HepG2 (cell line): Measurements from ENCODE around the gene FBLN7. TPM values are rescaled to one million over a fixed set of nuclear protein-coding genes. Genes with fewer than 3 reads are reported as not detected.

ENCODE experiments used
- ATAC-seq: fragments of 200-7000 bp; cut with Tn5 transposase; 3 replicates; pipeline ENCODE4 v1.9.1; 2020; ENCODE audit warnings: mild to moderate bottlenecking, moderate library complexity
- BruUV-seq: library from RNA; stranded (reverse); fragments of 400-500 nt; replicated peaks from 2 replicates; lab custom pipeline; 2021; lab: Mats Ljungman, UMichigan
- CTCF ChIA-PET: fragments of 300-600 bp; formaldehyde crosslinking; extraction: SDS; loops from one replicate; lab custom pipeline; 2021; ENCODE audit warnings: low total read pairs, inconsistent platforms, low intra/inter-chr PET ratio; lab: Yijun Ruan, JAX
- POLR2A ChIA-PET: fragments of 350-600 bp; sonication (Branson Sonifier 250); formaldehyde crosslinking; loops from one replicate; lab custom pipeline; 2020; ENCODE audit warnings: antibody characterized with exemption, inconsistent platforms; lab: Yijun Ruan, JAX
- DNase-seq: peaks from one replicate; pipeline ENCODE4 v3.0.0-alpha.2; 2015; ENCODE audit warnings: low spot score
- FAIRE-seq: peaks from 3 replicates; lab custom pipeline; 2011; peaks lifted over from hg19 to GRCh38; lab: Jason Lieb, UNC
- H2AFZ ChIP-seq: one replicate; pipeline ENCODE4 v1.6.1; 2011; ENCODE audit warnings: low read length, inconsistent platforms
- H3K27ac ChIP-seq: fragments of 300-600 bp; 3 replicates; pipeline ENCODE4 v1.8.0; 2011; ENCODE audit warnings: mixed run types, mild to moderate bottlenecking, mixed read lengths, low read length, inconsistent platforms; ENCODE audit not compliant: insufficient read depth; ENCODE audit errors: extremely low read length
- H3K27me3 ChIP-seq, 2 experiments: fragments of 200-600 bp in 1 of 2; 2 replicates in 1 of 2; 3 replicates in 1 of 2; pipeline versions ENCODE4 v1.6.0 to v1.8.0; 2011; ENCODE audit warnings: low read length in 2 of 2, mild to moderate bottlenecking in 2 of 2, moderate library complexity in 2 of 2, inconsistent platforms in 1 of 2; ENCODE audit not compliant: insufficient read depth in 2 of 2, control insufficient read depth in 1 of 2
- H3K36me3 ChIP-seq, 2 experiments: fragments of 200-600 bp in 1 of 2; replicated peaks in 1 of 2; 2 replicates in 1 of 2; 3 replicates in 1 of 2; pipeline versions ENCODE4 v1.5.1 to v1.8.0; 2011; ENCODE audit warnings: low read length in 2 of 2, inconsistent platforms in 1 of 2; ENCODE audit not compliant: insufficient read depth in 2 of 2, control insufficient read depth in 1 of 2
- H3K4me1 ChIP-seq: 2 replicates; pipeline ENCODE4 v1.5.1; 2012; ENCODE audit warnings: low read length, inconsistent platforms; ENCODE audit not compliant: insufficient read depth
- H3K4me2 ChIP-seq: 2 replicates; pipeline ENCODE4 v1.6.0; 2011; ENCODE audit warnings: low read depth, low read length, inconsistent platforms
- H3K4me3 ChIP-seq, 3 experiments: fragments of 200-600 bp in 1 of 3; sonication (generic), shearing (Covaris generic) in 1 of 3; replicated peaks in 1 of 3; 2 replicates each; pipeline ENCODE4 v1.5.1; 2011 to 2016; ENCODE audit warnings: low read length in 3 of 3, inconsistent platforms in 2 of 3, low read depth in 2 of 3, mild to moderate bottlenecking in 2 of 3, control low read depth in 1 of 3, mixed read lengths in 1 of 3; ENCODE audit not compliant: insufficient read depth in 1 of 3
- H3K79me2 ChIP-seq: one replicate; pipeline ENCODE4 v1.6.1; 2011; ENCODE audit warnings: low read length, inconsistent platforms; ENCODE audit not compliant: insufficient read depth
- H3K9ac ChIP-seq: 2 replicates; pipeline ENCODE4 v1.6.0; 2011; ENCODE audit warnings: mild to moderate bottlenecking, low read depth, low read length, inconsistent platforms; ENCODE audit not compliant: insufficient read depth
- H3K9me3 ChIP-seq: 2 replicates; pipeline ENCODE4 v1.5.1; 2012; ENCODE audit warnings: mild to moderate bottlenecking, low read length
- H4K20me1 ChIP-seq: 2 replicates; pipeline ENCODE4 v1.6.0; 2011; ENCODE audit warnings: inconsistent platforms, mild to moderate bottlenecking, low read length, moderate library complexity; ENCODE audit not compliant: insufficient read depth
- ELF1 ChIP-seq: sonication (generic); formaldehyde crosslinking; IDR thresholded peaks from 2 replicates; pipeline ENCODE4 v1.4.0; 2020; ENCODE audit warnings: missing genetic modification reagents
- FOXP1 ChIP-seq, 2 experiments: fragments of 450-650 bp in 1 of 2; IDR thresholded peaks; 2 replicates each; pipeline ENCODE4 v1.6.1; 2017 to 2018; ENCODE audit warnings: antibody characterized with exemption in 1 of 2
- HNRNPLL ChIP-seq: fragments of 200-400 bp; formaldehyde crosslinking; IDR thresholded peaks from 2 replicates; pipeline ENCODE4 v1.6.1; 2017; ENCODE audit warnings: mild to moderate bottlenecking, low read depth, low read length; ENCODE audit not compliant: poor library complexity, severe bottlenecking
- NFYC ChIP-seq: IDR thresholded peaks from 2 replicates; pipeline ENCODE4 v1.6.1; 2016; ENCODE audit warnings: missing genetic modification reagents, missing compliant biosample characterization
- PREB ChIP-seq: sonication (generic); formaldehyde crosslinking; IDR thresholded peaks from 2 replicates; pipeline ENCODE4 v1.4.0; 2020; ENCODE audit warnings: missing genetic modification reagents
- ZNF577 ChIP-seq: sonication (generic); formaldehyde crosslinking; IDR thresholded peaks from 2 replicates; pipeline ENCODE4 v1.4.0; 2020; ENCODE audit warnings: mild to moderate bottlenecking, low read depth, missing genetic modification reagents, borderline replicate concordance
- ZNF598 ChIP-seq: sonication (generic); formaldehyde crosslinking; IDR thresholded peaks from 2 replicates; pipeline ENCODE4 v1.5.1; 2020; ENCODE audit warnings: mild to moderate bottlenecking, missing genetic modification reagents, borderline replicate concordance
- ZNF788 ChIP-seq: sonication (generic); formaldehyde crosslinking; IDR thresholded peaks from 2 replicates; pipeline ENCODE4 v1.5.0; 2020; ENCODE audit warnings: mild to moderate bottlenecking, missing genetic modification reagents, borderline replicate concordance
- WGBS: methylation state at CpG from one replicate; pipeline ENCODE4 v1.1.6; 2017; ENCODE audit warnings: low lambda C conversion rate; 5-methylcytosine and 5-hydroxymethylcytosine counted together
- in situ Hi-C: cut with HindIII; loops from 2 replicates; pipeline ENCODE4 v1.10.0; 2017; ENCODE audit warnings: low pct_unique_long_range_greater_than_20kb; ENCODE audit not compliant: extremely low pct_ligation_motif_present
- intact Hi-C: fragments of 100-400 bp; cut with micrococcal nuclease; formaldehyde crosslinking; loops from one replicate; pipeline ENCODE4 v1.10.0; 2022; ENCODE audit not compliant: unreplicated experiment
- polyA plus RNA-seq, 8 experiments: library from polyadenylated mRNA; depleted of rRNA in 3 of 8; stranded (reverse) in 7 of 8; unstranded in 1 of 8; fragments of >200 nt; fragmentation: Illumina TruSeq in 4 of 8; extraction: Trizol in 4 of 8; gene quantifications; 2 replicates each; pipeline versions ENCODE4 v1.2.1 to v1.2.3, GENCODE V29; 2011 to 2016; ENCODE audit warnings: low read depth in 4 of 8, missing spikeins in 1 of 8, mixed read lengths in 1 of 8; ENCODE audit not compliant: insufficient read depth in 1 of 8
- total RNA-seq, 5 experiments: library from RNA; depleted of rRNA; stranded (reverse); fragments of >200 nt; fragmentation: Illumina TruSeq; extraction: Trizol; gene quantifications; 2 replicates each; pipeline ENCODE4 v1.2.3, GENCODE V29; 2016; ENCODE audit warnings: low read depth in 1 of 5

The FBLN7 gene
- total and polyA plus RNA-seq, 2 of the 13 experiments (the other 11 are each of a cell fraction or from before 2014, with no cell fraction given) = 1.4 to 2.3 TPM

- no peaks in the 10 kb centered on the region for H3K9me3 ChIP-seq
- FAIRE-seq = no peak
Observed at GRCh38 chr2:112160283-112161250, 22.4 kb downstream of the FBLN7 start.

More at GRCh38 chr2:112160283-112161250, 22.4 kb downstream of the FBLN7 start:
- TF ChIP-seq NFYC (CRISPR knock-in tag) (no peak), ZNF577 (CRISPR knock-in tag) (no peak), ZNF788 (CRISPR knock-in tag) (no peak), PREB (CRISPR knock-in tag) (no peak), FOXP1 (IDR thresholded peaks at IDR 0.05) (no peak), FOXP1 (CRISPR knock-in tag; IDR thresholded peaks at IDR 0.05) (no peak), ZNF598 (CRISPR knock-in tag) (no peak), HNRNPLL (peak; percentile 76), ELF1 (no peak)
- H3K4me1 ChIP-seq = peaks cover 11% of the 10 kb centered on the region
- no peak overlapping the region for H3K9ac ChIP-seq
- H3K27ac ChIP-seq = no peak overlapping the region
- no peaks in the 10 kb centered on the region for H3K36me3 ChIP-seq
- no peak for DNase-seq
- no peak overlapping the region for H3K4me3 ChIP-seq
- no peaks in the 10 kb centered on the region for H3K79me2 ChIP-seq
- H3K4me2 ChIP-seq = no peak overlapping the region
- ChIA-PET POLR2A (no interaction called here), CTCF (no interaction called here)
- H3K27me3 ChIP-seq = no peaks in the 10 kb centered on the region; a peak in 1 of 5 replicates
- no peak for ATAC-seq
- in situ Hi-C loops = no loop called here
- 80% methylated on average over 52 of the region's 52 CpGs for WGBS
- BruUV-seq = no TSS peak
- intact Hi-C loops = no loop called here
- no peak overlapping the region for H2AFZ ChIP-seq
- H4K20me1 ChIP-seq = no peaks in the 10 kb centered on the region
